Dendritic cell treated with granulocyte-macrophage colony-stimulating factor and Interleukin-4, amounts not matched to agents 40 ng/mL and 50 ng/mL, for 4 days (primary cell): ENCODE measurements around the gene POLE4.

Experiments
- H3K27ac Mint-ChIP-seq: one replicate; pipeline ENCODE4 v1.8.0; 2022; ENCODE audit warnings: mild to moderate bottlenecking, mixed read lengths
- H3K27me3 Mint-ChIP-seq: one replicate; pipeline ENCODE4 v1.8.0; 2022; ENCODE audit warnings: mild to moderate bottlenecking, mixed read lengths
- H3K36me3 Mint-ChIP-seq: one replicate; pipeline ENCODE4 v1.8.0; 2022; ENCODE audit warnings: low read depth, mixed read lengths
- H3K4me1 Mint-ChIP-seq: one replicate; pipeline ENCODE4 v1.8.0; 2022; ENCODE audit warnings: low read depth, mixed read lengths
- H3K4me3 Mint-ChIP-seq: one replicate; pipeline ENCODE4 v1.8.0; 2022; ENCODE audit warnings: mild to moderate bottlenecking, moderate library complexity, mixed read lengths
- H3K9me3 Mint-ChIP-seq: one replicate; pipeline ENCODE4 v1.8.0; 2022; ENCODE audit warnings: mixed read lengths
- intact Hi-C: fragments of 100-400 bp; cut with micrococcal nuclease; formaldehyde crosslinking; loops from one replicate; pipeline ENCODE4 v1.15.0; 2022

The POLE4 gene

GRCh38 chr2:74951211-74951754, 7.2 kb upstream of the POLE4 start:
- Mint-ChIP-seq H3K9me3 (peaks cover 27% of the 10 kb centered on the region), H3K4me3 (no peak overlapping the region), H3K27me3 (no peaks in the 10 kb centered on the region), H3K36me3 (peaks cover 60% of the 10 kb centered on the region), H3K27ac (peak overlapping the region; percentile 78), H3K4me1 (peaks cover 63% of the 10 kb centered on the region)
- intact Hi-C loops = no loop called here

DNA sequence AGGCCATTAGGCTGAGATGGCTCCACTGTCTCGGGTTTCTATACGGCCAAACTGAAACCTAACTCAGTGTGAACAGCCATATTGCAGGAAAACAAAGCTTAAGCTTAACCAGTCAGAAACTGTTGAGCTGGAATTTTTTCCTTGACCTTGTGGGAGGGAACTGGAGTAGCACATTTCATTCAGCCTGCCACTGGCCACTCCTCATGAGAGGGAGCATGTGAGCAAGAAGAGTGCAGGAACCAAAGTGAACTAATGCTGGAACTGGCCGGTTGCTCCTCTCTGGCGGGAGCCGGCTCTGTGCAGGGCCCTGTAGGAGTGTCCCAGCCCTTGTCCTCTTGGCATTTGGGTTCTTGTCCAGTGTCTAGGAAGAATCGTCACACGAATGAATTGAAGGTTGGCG, 5.9 kb upstream of the POLE4 start:
- Mint-ChIP-seq H3K36me3 (peaks cover 66% of the 10 kb centered on the region), H3K4me3 (no peak overlapping the region), H3K9me3 (peaks cover 27% of the 10 kb centered on the region), H3K4me1 (peaks cover 56% of the 10 kb centered on the region), H3K27me3 (no peaks in the 10 kb centered on the region), H3K27ac (no peak overlapping the region)
- intact Hi-C loops = no loop called here

GRCh38 chr2:74953796-74954499, 4.5 kb upstream of the POLE4 start:
- Mint-ChIP-seq H3K27me3 (no peaks in the 10 kb centered on the region), H3K9me3 (peaks cover 27% of the 10 kb centered on the region), H3K4me3 (no peak overlapping the region), H3K36me3 (peaks cover 65% of the 10 kb centered on the region), H3K27ac (no peak overlapping the region), H3K4me1 (peaks cover 50% of the 10 kb centered on the region)
- intact Hi-C loops = no loop called here

DNA sequence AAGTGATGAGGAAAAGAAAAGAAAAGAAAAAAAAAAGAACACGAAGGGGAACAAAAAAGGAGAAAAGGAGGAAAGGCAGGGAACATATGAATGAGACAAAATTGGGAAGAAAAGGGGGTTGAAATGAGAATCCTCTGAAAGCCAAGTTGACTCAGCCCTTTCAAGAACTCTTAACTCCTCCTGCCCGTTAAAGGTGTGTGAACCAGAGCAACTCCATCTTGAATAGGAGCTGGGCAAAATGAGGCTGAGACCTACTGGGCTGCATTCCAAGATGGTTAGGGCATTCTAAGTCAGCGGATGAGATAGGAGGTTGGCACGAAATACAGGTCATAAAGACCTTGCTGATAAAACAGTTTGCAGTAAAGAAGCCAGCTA, 4.0 kb upstream of the POLE4 start:
- intact Hi-C loops = no loop called here
- Mint-ChIP-seq H3K27ac (no peak overlapping the region), H3K36me3 (peaks cover 70% of the 10 kb centered on the region), H3K4me3 (no peak overlapping the region), H3K9me3 (peaks cover 27% of the 10 kb centered on the region), H3K27me3 (no peaks in the 10 kb centered on the region), H3K4me1 (peaks cover 50% of the 10 kb centered on the region)

GRCh38 chr2:74957886-74958273, 563 bp upstream of the POLE4 start:
- Mint-ChIP-seq H3K4me1 (peaks cover 54% of the 10 kb centered on the region), H3K9me3 (peaks cover 9% of the 10 kb centered on the region), H3K36me3 (peaks cover 78% of the 10 kb centered on the region), H3K27ac (peak overlapping the region; percentile 86), H3K4me3 (peak overlapping the region; percentile 68), H3K27me3 (no peaks in the 10 kb centered on the region)
- intact Hi-C loops = no loop called here

DNA sequence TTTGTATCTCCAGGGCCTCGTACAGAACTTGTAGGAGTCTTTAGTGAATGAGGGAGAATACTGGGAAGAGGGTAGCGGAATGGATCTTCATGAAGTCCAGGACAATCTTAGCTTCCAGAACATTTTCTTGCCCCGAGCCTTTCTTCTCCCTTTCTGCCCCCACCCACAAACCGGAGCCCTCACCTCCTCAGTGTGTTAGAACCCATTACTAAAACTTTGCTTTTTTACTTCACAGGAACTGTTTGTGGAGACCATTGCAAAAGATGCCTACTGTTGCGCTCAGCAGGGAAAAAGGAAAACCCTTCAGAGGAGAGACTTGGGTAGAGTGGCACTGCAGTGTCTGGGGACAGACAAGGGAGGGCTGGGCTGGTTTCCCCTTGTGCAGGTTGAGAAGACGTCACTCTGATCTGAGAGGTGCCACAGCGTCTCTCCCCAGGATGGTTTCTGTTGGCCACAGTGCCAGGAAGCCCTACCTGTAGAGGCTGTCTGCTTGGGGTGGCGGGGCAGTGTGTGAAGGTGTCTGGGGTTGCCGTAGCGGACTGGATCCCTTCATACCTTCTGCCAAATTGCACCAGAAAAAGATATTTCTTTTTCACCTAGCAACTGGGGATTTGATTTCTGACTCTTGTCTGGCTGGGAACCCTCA, 786 bp downstream of the POLE4 start:
- Mint-ChIP-seq H3K27me3 (no peaks in the 10 kb centered on the region), H3K27ac (peak overlapping the region; percentile 86), H3K4me3 (peak overlapping the region; percentile 68), H3K9me3 (no peaks in the 10 kb centered on the region), H3K36me3 (peaks cover 77% of the 10 kb centered on the region), H3K4me1 (peaks cover 50% of the 10 kb centered on the region)
- intact Hi-C loops = no loop called here

DNA sequence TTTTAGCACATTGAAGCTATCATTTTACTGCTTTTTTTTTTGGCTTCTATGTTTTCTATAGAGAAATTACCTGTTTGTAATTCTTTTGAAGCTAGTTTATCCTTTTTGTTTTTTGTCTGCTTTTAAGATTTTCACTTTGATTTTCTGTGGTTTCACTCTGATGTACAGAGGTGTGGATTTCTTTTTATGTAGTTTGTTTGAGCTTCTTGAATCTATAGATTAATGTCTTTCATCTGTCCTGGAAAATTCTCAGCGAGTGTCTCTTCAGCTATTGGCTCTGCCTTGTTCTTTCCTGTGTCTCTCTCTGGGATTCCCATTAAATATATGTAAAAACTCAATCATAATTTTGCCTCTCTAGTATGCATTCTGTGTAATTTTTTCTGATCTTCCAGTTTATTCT, 8.4 kb downstream of the POLE4 start:
- H3K4me3 Mint-ChIP-seq = no peak overlapping the region
- H3K9me3 Mint-ChIP-seq = no peaks in the 10 kb centered on the region
- H3K4me1 Mint-ChIP-seq = peaks cover 21% of the 10 kb centered on the region
- intact Hi-C loops = loop anchor here (10.0 kb wide), 1 partner anchor 678 kb away; the partner anchor contains the start of gene MRPL19
- H3K36me3 Mint-ChIP-seq = peaks cover 65% of the 10 kb centered on the region
- no peaks in the 10 kb centered on the region for H3K27me3 Mint-ChIP-seq
- H3K27ac Mint-ChIP-seq = peak overlapping the region; percentile 35

DNA sequence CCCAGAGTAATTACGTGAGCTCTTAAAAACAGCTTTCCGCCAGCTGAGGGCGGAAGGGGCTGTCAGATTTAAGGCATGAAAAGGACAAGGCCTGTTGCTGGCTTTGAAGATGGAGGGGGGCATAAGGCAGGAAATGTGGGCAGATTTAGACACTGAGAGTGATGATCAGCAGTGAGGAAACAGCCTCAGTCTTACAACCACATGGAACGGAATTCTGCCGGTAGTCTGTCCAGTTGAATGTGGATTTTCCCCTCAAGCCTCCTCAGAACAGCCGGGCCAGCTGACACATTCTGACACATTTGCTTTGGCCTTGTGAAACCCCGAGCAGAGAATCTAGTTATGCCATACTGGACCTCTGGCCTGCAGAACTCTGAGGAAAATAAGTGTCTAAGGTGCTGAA, 16.6 kb downstream of the POLE4 start:
- Mint-ChIP-seq H3K27ac (no peak overlapping the region), H3K27me3 (no peaks in the 10 kb centered on the region), H3K9me3 (no peaks in the 10 kb centered on the region), H3K4me3 (no peak overlapping the region), H3K4me1 (peaks cover 6% of the 10 kb centered on the region), H3K36me3 (peaks cover 10% of the 10 kb centered on the region)
- intact Hi-C loops = no loop called here

DNA sequence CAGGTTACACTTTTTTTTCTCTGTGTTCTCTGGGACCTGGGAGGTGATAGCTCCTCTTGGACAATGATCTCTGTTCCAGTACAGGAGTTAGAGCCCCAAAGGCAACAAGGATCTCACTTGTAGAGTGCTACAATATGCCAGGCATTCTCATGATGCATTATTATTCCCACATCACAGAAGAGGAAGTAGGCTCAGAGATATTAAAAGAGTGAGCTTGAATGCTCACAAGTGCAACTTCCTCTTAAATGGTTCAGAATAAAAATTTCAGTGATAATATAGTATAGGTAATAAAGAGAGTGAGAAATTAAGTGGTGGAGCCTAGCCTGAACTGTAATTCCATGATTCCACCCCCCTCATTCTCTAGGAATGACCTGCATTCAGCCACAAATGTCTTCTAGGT, 21.4 kb downstream of the POLE4 start:
- Mint-ChIP-seq H3K27me3 (no peaks in the 10 kb centered on the region), H3K9me3 (no peaks in the 10 kb centered on the region), H3K36me3 (peaks cover 10% of the 10 kb centered on the region), H3K4me3 (no peak overlapping the region), H3K27ac (no peak overlapping the region), H3K4me1 (peaks cover 11% of the 10 kb centered on the region)
- intact Hi-C loops = no loop called here

- H3K36me3 Mint-ChIP-seq = peaks cover 6% of the 10 kb centered on the region
- H3K9me3 Mint-ChIP-seq = no peaks in the 10 kb centered on the region
- H3K4me1 Mint-ChIP-seq = peaks cover 16% of the 10 kb centered on the region
- intact Hi-C loops = no loop called here
- H3K27me3 Mint-ChIP-seq = no peaks in the 10 kb centered on the region
- H3K27ac Mint-ChIP-seq = no peak overlapping the region
- H3K4me3 Mint-ChIP-seq = no peak overlapping the region
Observed at GRCh38 chr2:74982577-74982976, 24.1 kb downstream of the POLE4 start.

- Mint-ChIP-seq H3K36me3 (peaks cover 6% of the 10 kb centered on the region), H3K27ac (no peak overlapping the region), H3K4me1 (peaks cover 16% of the 10 kb centered on the region), H3K9me3 (no peaks in the 10 kb centered on the region), H3K4me3 (no peak overlapping the region), H3K27me3 (no peaks in the 10 kb centered on the region)
- intact Hi-C loops = no loop called here
Observed at GRCh38 chr2:74983631-74984392, 25.4 kb downstream of the POLE4 start.

DNA sequence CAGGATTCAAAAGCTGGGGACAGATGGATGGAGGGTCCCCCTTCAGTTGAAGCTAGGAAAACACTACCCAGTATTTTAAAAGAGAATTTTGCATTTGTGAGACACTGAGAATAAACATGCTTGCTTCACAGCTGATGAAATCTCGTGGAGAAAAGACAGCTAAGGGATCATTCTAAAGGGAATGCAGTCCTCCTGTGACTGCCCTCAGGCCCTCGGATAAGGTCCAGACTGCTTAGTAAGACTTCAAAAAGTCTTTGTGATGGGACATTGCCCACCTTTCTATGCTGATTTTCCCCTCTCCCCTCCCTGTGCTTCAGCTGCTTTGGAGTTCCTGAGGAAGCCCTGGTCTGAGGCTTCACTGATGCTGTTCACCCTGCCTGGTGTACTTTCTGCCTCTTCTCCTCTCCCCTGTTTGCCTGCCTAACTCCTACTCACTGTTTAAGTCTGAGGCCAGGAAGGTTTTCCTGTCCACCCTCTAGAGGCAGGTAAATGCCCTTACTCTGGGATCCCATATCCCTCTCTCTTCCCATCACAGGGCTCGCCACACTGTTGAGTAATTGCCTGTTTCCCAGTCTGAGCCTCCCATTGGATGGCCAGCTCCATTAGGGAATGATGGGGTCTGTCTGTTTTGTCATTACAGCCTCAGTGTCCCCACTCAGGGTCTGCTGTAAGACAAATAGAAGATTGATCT, 26.6 kb downstream of the POLE4 start:
- Mint-ChIP-seq H3K27ac (no peak overlapping the region), H3K9me3 (no peaks in the 10 kb centered on the region), H3K4me1 (peaks cover 10% of the 10 kb centered on the region), H3K4me3 (no peak overlapping the region), H3K27me3 (no peaks in the 10 kb centered on the region), H3K36me3 (peaks cover 6% of the 10 kb centered on the region)
- intact Hi-C loops = no loop called here

GRCh38 chr2:74985978-74986609, 27.7 kb downstream of the POLE4 start:
- intact Hi-C loops = no loop called here
- Mint-ChIP-seq H3K27ac (no peak overlapping the region), H3K4me3 (no peak overlapping the region), H3K4me1 (peaks cover 14% of the 10 kb centered on the region), H3K36me3 (peaks cover 6% of the 10 kb centered on the region), H3K27me3 (no peaks in the 10 kb centered on the region), H3K9me3 (no peaks in the 10 kb centered on the region)
